Neural progenitor cell (in vitro differentiated cells): Measurements from ENCODE around the gene RIPPLY1. TPM values are rescaled to one million over a fixed set of nuclear protein-coding genes. Genes with fewer than 3 reads are reported as not detected.

ENCODE experiments used
- DNase-seq: peaks from one replicate; pipeline ENCODE4 v3.0.0-alpha.2; 2016; ENCODE audit warnings: low spot score
- H2AFZ ChIP-seq: fragments of 200-600 bp; sonication (generic); replicated peaks from 2 replicates; pipeline ENCODE4 v1.6.1; 2016; ENCODE audit warnings: antibody characterized with exemption
- H3F3A ChIP-seq: fragments of 200-600 bp; sonication (generic); 2 replicates; pipeline ENCODE4 v1.6.1; 2016; ENCODE audit warnings: antibody characterized with exemption, low read depth
- H3K27ac ChIP-seq: fragments of 200-600 bp; sonication (generic); 2 replicates; pipeline ENCODE4 v1.5.1; 2016; ENCODE audit warnings: mild to moderate bottlenecking
- H3K27me3 ChIP-seq: fragments of 200-600 bp; sonication (generic); 2 replicates; pipeline ENCODE4 v1.6.1; 2016; ENCODE audit warnings: mild to moderate bottlenecking, moderate library complexity
- H3K36me3 ChIP-seq: fragments of 200-600 bp; sonication (generic); 2 replicates; pipeline ENCODE4 v1.5.1; 2016
- H3K4me1 ChIP-seq: fragments of 200-600 bp; sonication (generic); 2 replicates; pipeline ENCODE4 v1.6.1; 2016; ENCODE audit warnings: mixed run types
- H3K4me2 ChIP-seq: fragments of 200-600 bp; sonication (generic); 2 replicates; pipeline ENCODE4 v1.6.1; 2016
- H3K4me3 ChIP-seq: fragments of 200-600 bp; sonication (generic); 2 replicates; pipeline ENCODE4 v1.5.1; 2016
- H3K79me2 ChIP-seq: fragments of 200-600 bp; sonication (generic); 2 replicates; pipeline ENCODE4 v1.6.1; 2016; ENCODE audit warnings: low read depth
- H3K9ac ChIP-seq: fragments of 200-600 bp; sonication (generic); 2 replicates; pipeline ENCODE4 v1.6.1; 2016
- H3K9me3 ChIP-seq: fragments of 200-600 bp; sonication (generic); 2 replicates; pipeline ENCODE4 v1.5.1; 2016; ENCODE audit warnings: low read depth
- H4K20me1 ChIP-seq: fragments of 200-600 bp; sonication (generic); 2 replicates; pipeline ENCODE4 v1.6.1; 2016; ENCODE audit warnings: low read depth
- H3K27ac Mint-ChIP-seq: 3 replicates; pipeline ENCODE4 v1.8.0; 2021; ENCODE audit warnings: mixed read lengths
- H3K27me3 Mint-ChIP-seq: 2 replicates; pipeline ENCODE4 v1.8.0; 2022; ENCODE audit warnings: low read depth, mild to moderate bottlenecking, inconsistent platforms, moderate library complexity, mixed read lengths; ENCODE audit not compliant: insufficient read depth
- H3K36me3 Mint-ChIP-seq: 3 replicates; pipeline ENCODE4 v1.8.0; 2021; ENCODE audit warnings: mixed read lengths
- H3K4me1 Mint-ChIP-seq: 3 replicates; pipeline ENCODE4 v1.8.0; 2021; ENCODE audit warnings: mixed read lengths
- H3K4me3 Mint-ChIP-seq: 3 replicates; pipeline ENCODE4 v1.8.0; 2021; ENCODE audit warnings: mild to moderate bottlenecking, moderate library complexity, mixed read lengths
- H3K9me3 Mint-ChIP-seq: 3 replicates; pipeline ENCODE4 v1.8.0; 2020; ENCODE audit warnings: mixed read lengths
- EZH2 ChIP-seq: fragments of 200-600 bp; sonication (generic); IDR thresholded peaks from 2 replicates; pipeline ENCODE4 v1.6.1; 2017; ENCODE audit warnings: antibody characterized with exemption, mild to moderate bottlenecking, moderate library complexity
- EZH2phosphoT487 ChIP-seq: fragments of 200-600 bp; sonication (generic); IDR thresholded peaks from 2 replicates; pipeline ENCODE4 v1.6.1; 2017; ENCODE audit warnings: antibody characterized with exemption
- total RNA-seq: library from RNA; depleted of rRNA; stranded (reverse); fragments of >200 nt; gene quantifications from 2 replicates; pipeline ENCODE4 v1.2.3, GENCODE V29; 2015; ENCODE audit warnings: low replicate concordance
- TF ChIP-seq, protein P1 (sequence below): fragments of 200-600 bp; sonication (generic); IDR thresholded peaks from 2 replicates; pipeline ENCODE4 v1.5.1; 2017; ENCODE audit warnings: antibody characterized with exemption, mild to moderate bottlenecking

RIPPLY1 gene
- total RNA-seq, 1 donor from 2014 or later = not detected

DNA sequence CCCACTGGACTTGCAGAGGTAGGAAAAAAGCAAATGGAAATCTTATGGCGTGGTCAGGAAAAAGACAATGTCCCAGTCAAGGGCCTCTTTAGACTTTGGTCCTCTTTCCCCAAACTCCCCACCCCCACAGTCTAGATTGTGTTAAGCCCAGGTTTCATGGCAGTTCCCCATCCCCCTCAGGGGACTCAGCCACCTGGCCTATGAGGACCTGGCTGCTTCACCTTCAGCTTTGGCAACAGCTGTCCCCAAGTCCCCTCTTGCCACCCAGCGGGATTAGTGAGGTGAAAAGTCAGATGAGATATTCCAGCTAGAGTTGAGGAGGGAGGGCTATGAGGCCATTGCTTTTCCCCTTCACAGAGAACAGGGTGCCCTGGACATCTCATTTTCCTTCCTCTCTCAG, 457 bp downstream of the RIPPLY1 start:
- Histone ChIP-seq H3K9me3 (no peaks in the 10 kb centered on the region), H3K27me3 (no peaks in the 10 kb centered on the region), H3K36me3 (no peaks in the 10 kb centered on the region), H3K9ac (no peak overlapping the region), H3K4me3 (no peak overlapping the region), H4K20me1 (no peaks in the 10 kb centered on the region), H3K79me2 (no peaks in the 10 kb centered on the region), H3K4me2 (no peak overlapping the region), H2AFZ (no peak overlapping the region), H3K4me1 (peaks cover 20% of the 10 kb centered on the region), H3K27ac (no peak overlapping the region), H3F3A (peaks cover 16% of the 10 kb centered on the region)
- no peak for DNase-seq
- H3K9me3 Mint-ChIP-seq = peaks cover 3% of the 10 kb centered on the region
- H3K4me1 Mint-ChIP-seq = peaks cover 52% of the 10 kb centered on the region
- no peak for TF ChIP-seq EZH2
- no peaks in the 10 kb centered on the region for H3K36me3 Mint-ChIP-seq
- peaks cover 6% of the 10 kb centered on the region for H3K27me3 Mint-ChIP-seq
- H3K4me3 Mint-ChIP-seq = no peak overlapping the region
- no peak overlapping the region for H3K27ac Mint-ChIP-seq

DNA sequence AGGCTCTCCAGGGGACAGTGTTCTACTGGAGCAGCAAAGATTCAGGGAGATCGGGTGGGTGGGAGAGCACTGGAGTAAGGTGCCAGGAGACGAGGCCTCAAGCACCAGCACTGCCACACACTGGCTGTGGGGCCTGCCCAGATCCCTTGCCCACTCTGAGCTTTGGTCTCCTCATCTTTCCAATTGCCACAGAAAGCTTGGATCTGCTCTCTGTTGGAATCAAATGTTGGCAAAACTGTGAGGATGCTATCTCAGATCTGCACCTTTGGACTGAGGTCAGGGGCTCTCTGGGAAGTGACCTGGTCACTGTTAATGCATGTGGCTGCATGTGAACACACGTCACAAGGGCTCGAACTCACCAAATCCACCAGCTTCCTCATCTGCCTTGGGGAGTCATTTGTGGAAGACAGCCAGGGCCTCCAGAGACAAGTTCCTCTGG, 1.3 kb downstream of the RIPPLY1 start:
- TF ChIP-seq EZH2phosphoT487 (no peak), EZH2 (no peak)
- TF ChIP-seq, protein P1, sequence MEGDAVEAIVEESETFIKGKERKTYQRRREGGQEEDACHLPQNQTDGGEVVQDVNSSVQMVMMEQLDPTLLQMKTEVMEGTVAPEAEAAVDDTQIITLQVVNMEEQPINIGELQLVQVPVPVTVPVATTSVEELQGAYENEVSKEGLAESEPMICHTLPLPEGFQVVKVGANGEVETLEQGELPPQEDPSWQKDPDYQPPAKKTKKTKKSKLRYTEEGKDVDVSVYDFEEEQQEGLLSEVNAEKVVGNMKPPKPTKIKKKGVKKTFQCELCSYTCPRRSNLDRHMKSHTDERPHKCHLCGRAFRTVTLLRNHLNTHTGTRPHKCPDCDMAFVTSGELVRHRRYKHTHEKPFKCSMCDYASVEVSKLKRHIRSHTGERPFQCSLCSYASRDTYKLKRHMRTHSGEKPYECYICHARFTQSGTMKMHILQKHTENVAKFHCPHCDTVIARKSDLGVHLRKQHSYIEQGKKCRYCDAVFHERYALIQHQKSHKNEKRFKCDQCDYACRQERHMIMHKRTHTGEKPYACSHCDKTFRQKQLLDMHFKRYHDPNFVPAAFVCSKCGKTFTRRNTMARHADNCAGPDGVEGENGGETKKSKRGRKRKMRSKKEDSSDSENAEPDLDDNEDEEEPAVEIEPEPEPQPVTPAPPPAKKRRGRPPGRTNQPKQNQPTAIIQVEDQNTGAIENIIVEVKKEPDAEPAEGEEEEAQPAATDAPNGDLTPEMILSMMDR = no peak
- peaks cover 20% of the 10 kb centered on the region for H3K4me1 ChIP-seq
- H3K27ac ChIP-seq = no peak overlapping the region
- no peaks in the 10 kb centered on the region for H3K9me3 ChIP-seq
- no peak overlapping the region for H3K4me3 ChIP-seq
- no peaks in the 10 kb centered on the region for H3K27me3 ChIP-seq
- no peak overlapping the region for H2AFZ ChIP-seq
- Mint-ChIP-seq H3K4me1 (peaks cover 49% of the 10 kb centered on the region), H3K27me3 (peaks cover 6% of the 10 kb centered on the region), H3K36me3 (no peaks in the 10 kb centered on the region), H3K4me3 (no peak overlapping the region), H3K27ac (no peak overlapping the region), H3K9me3 (peaks cover 3% of the 10 kb centered on the region)
- no peaks in the 10 kb centered on the region for H3K36me3 ChIP-seq
- H3K79me2 ChIP-seq = no peaks in the 10 kb centered on the region
- H3K9ac ChIP-seq = no peak overlapping the region
- H3K4me2 ChIP-seq = no peak overlapping the region
- no peaks in the 10 kb centered on the region for H4K20me1 ChIP-seq
- peaks cover 16% of the 10 kb centered on the region for H3F3A ChIP-seq
- DNase-seq = no peak

DNA sequence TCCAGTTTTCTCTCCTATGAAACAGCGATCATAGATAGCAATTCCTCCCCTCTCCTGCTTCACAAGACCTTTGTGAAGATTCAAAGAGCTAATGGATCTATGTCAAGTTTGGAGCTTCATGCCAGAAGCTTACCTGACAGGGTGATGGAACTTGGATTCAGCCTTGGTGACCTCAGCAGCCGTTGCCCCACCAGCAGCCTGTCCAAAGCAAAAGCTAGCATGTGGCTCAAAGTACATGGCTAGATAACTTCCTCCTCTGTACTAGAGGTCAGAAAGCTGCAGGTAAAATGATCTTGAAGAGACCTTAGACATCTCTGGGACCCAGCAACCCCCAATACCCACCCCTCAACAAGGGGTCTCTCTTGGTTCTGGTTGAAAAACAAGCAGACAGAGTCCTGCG, 1.8 kb downstream of the RIPPLY1 start:
- H3K36me3 ChIP-seq = no peaks in the 10 kb centered on the region
- H2AFZ ChIP-seq = no peak overlapping the region
- H3K9ac ChIP-seq = no peak overlapping the region
- Mint-ChIP-seq H3K9me3 (peaks cover 3% of the 10 kb centered on the region), H3K27me3 (peaks cover 6% of the 10 kb centered on the region), H3K27ac (peak overlapping the region; percentile 37), H3K4me1 (peaks cover 44% of the 10 kb centered on the region), H3K36me3 (no peaks in the 10 kb centered on the region), H3K4me3 (no peak overlapping the region)
- H3K79me2 ChIP-seq = no peaks in the 10 kb centered on the region
- no peaks in the 10 kb centered on the region for H4K20me1 ChIP-seq
- peaks cover 16% of the 10 kb centered on the region for H3F3A ChIP-seq
- no peaks in the 10 kb centered on the region for H3K27me3 ChIP-seq
- H3K27ac ChIP-seq = no peak overlapping the region
- DNase-seq = no peak
- TF ChIP-seq EZH2phosphoT487 = no peak
- TF ChIP-seq, protein P1 = no peak
- H3K9me3 ChIP-seq = no peaks in the 10 kb centered on the region
- H3K4me1 ChIP-seq = peaks cover 20% of the 10 kb centered on the region
- H3K4me3 ChIP-seq = no peak overlapping the region
- no peak overlapping the region for H3K4me2 ChIP-seq

DNA sequence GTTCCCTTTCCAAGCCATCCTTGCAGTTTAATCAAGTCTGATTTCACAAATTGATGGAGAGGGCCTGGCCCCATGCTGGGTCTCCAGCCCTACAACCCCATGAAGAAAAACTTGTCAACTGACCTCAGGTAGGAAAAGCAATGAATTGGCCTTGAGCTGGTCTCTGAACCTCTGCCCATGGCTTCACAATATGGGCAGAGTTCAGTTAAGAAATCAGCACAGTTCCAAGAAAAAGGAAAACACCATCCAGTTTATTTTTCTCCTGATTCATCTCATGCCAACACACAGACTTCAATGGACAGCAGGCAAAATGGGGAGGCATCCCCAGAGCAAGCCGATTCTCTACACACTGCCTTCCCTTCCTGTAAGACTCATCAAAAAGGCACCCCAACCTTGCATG, 3.3 kb downstream of the RIPPLY1 start:
- H3K4me3 Mint-ChIP-seq = no peak overlapping the region
- H3K4me1 Mint-ChIP-seq = peaks cover 42% of the 10 kb centered on the region
- no peaks in the 10 kb centered on the region for H3K36me3 Mint-ChIP-seq
- DNase-seq = no peak
- Histone ChIP-seq H3K4me3 (no peak overlapping the region), H3K36me3 (no peaks in the 10 kb centered on the region), H3K4me2 (no peak overlapping the region), H2AFZ (no peak overlapping the region), H3K27ac (no peak overlapping the region), H3K79me2 (no peaks in the 10 kb centered on the region), H3F3A (peaks cover 16% of the 10 kb centered on the region), H4K20me1 (no peaks in the 10 kb centered on the region), H3K9ac (no peak overlapping the region), H3K27me3 (no peaks in the 10 kb centered on the region), H3K9me3 (no peaks in the 10 kb centered on the region), H3K4me1 (peaks cover 17% of the 10 kb centered on the region)
- H3K9me3 Mint-ChIP-seq = peaks cover 3% of the 10 kb centered on the region
- H3K27ac Mint-ChIP-seq = no peak overlapping the region
- TF ChIP-seq, protein P1 = no peak
- TF ChIP-seq EZH2phosphoT487 (no peak), EZH2 (no peak)
- H3K27me3 Mint-ChIP-seq = peaks cover 2% of the 10 kb centered on the region
